Uterus (tissue), 2 donors: ENCODE data around the gene PCSK7.

Experiments used
- POLR2A ChIP-seq, 2 donors: fragments of 450-650 bp; IDR thresholded peaks; one replicate each; pipeline ENCODE4 v1.6.1; 2016; ENCODE audit warnings: antibody characterized with exemption in 2 of 2, mild to moderate bottlenecking in 1 of 2, moderate library complexity in 1 of 2
- TF ChIP-seq, protein P1 (sequence below), 4 experiments: fragments of 200-600 bp in 2 of 4; fragments of 450-650 bp in 2 of 4; sonication (generic) in 2 of 4; IDR thresholded peaks; one replicate each; pipeline ENCODE4 v1.5.1; 2016 to 2019; ENCODE audit warnings: antibody characterized with exemption in 4 of 4, mild to moderate bottlenecking in 2 of 4, moderate library complexity in 1 of 4

DNA sequence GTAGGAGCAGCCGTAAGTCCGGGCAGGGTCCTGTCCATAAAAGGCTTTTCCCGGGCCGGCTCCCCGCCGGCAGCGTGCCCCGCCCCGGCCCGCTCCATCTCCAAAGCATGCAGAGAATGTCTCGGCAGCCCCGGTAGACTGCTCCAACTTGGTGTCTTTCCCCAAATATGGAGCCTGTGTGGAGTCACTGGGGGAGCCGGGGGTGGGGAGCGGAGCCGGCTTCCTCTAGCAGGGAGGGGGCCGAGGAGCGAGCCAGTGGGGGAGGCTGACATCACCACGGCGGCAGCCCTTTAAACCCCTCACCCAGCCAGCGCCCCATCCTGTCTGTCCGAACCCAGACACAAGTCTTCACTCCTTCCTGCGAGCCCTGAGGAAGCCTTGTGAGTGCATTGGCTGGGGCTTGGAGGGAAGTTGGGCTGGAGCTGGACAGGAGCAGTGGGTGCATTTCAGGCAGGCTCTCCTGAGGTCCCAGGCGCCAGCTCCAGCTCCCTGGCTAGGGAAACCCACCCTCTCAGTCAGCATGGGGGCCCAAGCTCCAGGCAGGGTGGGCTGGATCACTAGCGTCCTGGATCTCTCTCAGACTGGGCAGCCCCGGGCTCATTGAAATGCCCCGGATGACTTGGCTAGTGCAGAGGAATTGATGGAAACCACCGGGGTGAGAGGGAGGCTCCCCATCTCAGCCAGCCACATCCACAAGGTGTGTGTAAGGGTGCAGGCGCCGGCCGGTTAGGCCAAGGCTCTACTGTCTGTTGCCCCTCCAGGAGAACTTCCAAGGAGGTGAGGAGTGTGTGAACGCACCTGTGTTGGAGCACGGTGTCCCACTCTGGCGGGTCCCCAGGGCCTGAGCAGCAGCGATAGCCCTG, 32.6 kb downstream of the PCSK7 start, which contains the start of gene TAGLN:
- TF ChIP-seq, protein P1, sequence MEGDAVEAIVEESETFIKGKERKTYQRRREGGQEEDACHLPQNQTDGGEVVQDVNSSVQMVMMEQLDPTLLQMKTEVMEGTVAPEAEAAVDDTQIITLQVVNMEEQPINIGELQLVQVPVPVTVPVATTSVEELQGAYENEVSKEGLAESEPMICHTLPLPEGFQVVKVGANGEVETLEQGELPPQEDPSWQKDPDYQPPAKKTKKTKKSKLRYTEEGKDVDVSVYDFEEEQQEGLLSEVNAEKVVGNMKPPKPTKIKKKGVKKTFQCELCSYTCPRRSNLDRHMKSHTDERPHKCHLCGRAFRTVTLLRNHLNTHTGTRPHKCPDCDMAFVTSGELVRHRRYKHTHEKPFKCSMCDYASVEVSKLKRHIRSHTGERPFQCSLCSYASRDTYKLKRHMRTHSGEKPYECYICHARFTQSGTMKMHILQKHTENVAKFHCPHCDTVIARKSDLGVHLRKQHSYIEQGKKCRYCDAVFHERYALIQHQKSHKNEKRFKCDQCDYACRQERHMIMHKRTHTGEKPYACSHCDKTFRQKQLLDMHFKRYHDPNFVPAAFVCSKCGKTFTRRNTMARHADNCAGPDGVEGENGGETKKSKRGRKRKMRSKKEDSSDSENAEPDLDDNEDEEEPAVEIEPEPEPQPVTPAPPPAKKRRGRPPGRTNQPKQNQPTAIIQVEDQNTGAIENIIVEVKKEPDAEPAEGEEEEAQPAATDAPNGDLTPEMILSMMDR (IDR thresholded peaks at IDR 0.05): peak in 1 of 4 experiments; percentile 12
- TF ChIP-seq POLR2A (IDR thresholded peaks at IDR 0.05): peak; percentile 73 to 85
